Fibroblast of upper back skin (primary cell): Measurements from ENCODE around the gene MEF2A.
"Not testable (repeated sequence)": the region's sequence is repeated elsewhere in the genome, so short reads cannot be mapped to it uniquely, and the experiment has no call there.

Experiments used
- DNase-seq: peaks from one replicate; pipeline ENCODE4 v3.0.0-alpha.2; 2013

MEF2A gene

DNA sequence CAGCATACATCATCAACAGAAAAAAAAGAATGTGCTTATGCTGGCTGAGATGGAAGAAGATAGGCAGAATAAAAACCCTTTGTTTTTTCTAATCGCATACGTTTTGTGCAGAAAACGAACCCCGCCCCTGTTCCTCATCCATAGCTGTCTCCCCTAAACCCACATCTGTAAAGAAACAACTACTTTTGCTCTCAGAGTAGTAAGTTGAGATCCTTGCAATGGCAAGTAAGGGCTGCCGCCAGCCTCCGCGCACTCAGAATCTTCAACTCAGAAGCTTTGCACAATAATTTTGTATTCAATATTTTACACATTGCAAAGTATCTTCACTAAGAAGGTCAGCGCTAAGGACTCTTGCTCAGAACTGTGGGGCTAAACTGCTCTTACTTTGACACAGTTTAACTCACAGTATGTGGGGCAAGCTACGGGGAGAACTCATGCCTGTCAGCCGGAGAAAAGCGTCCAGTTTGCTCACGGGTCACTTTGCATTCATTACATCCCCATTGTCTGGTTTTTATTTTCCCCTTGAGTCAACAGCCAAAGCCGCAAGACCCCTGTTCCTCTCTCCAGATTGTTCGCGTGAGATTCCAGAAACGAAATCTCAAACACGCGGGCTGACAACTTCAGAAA lies 166.5 kb downstream of the MEF2A start:
- peak; percentile 9 for DNase-seq

- DNase-seq, result no peak
Measured at GRCh38 chr15:99732751-99733267, 167.0 kb downstream of the MEF2A start.

DNA sequence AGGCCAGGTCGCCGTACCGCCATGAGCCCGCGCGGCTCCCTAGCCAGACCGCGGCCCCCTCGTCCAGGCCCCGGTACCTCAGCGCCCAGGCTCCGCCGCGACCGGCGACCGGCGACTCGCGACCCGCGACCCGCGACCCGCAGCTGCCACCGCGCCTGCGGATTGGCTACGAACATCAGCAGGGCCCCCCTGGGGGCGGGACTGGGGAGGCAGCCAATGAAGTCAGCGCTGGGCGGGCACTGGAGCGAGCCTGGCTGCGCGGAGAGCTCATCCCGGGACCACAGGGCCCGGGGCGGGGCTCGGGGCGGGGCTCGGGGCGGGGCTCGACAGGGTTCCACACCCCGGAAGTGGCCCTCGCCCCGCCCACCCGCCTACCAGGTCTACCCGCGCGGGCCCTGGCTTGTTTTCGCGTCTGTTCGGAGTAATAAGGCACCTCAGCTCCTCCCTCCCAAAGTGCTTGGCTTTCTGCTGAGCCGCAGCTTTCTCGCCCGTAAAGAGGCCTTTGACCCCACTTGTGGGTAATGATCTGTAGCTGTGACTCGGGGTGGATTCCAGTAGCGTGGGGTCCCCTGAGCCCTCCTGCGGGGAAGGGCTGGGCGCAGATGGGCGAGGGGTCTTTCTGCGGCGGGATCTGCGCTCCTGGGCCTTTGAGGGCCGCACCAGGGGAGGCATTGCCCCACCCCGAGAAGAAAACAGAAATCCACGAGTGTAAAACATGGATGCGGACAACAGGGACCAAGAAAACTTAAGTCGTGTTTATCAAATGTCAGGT lies 167.7 kb downstream of the MEF2A start, which contains the start of gene LYSMD4:
Gene LYSMD4 (minus strand): TSS at position 170 of the 772 bp plus-strand sequence. CDS start 1,438 bp downstream, outside the sequence.
- DNase-seq, result peak; percentile 92

- not testable (repeated sequence) for DNase-seq
Measured at GRCh38 chr15:99734040-99734291, 168.2 kb downstream of the MEF2A start.

DNA sequence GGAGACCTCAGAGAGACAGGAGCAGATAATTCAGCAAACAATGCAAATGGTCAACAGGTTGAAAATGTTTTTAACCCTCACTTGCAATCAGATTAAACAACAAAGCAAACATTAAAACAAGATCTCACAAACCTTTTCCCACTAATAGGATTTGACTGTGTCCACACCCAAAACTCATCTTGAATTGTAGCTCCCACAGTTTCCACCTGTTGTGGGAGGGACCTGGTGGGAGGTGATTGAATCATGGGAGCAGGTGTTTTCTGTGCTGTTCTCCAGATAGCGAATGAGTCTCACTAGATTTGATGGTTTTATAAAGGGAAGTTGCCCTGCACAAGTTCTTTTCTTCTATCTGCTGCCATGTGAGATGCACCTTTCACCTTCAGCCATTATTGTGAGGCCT lies 168.8 kb downstream of the MEF2A start:
- DNase-seq, result no peak

DNA sequence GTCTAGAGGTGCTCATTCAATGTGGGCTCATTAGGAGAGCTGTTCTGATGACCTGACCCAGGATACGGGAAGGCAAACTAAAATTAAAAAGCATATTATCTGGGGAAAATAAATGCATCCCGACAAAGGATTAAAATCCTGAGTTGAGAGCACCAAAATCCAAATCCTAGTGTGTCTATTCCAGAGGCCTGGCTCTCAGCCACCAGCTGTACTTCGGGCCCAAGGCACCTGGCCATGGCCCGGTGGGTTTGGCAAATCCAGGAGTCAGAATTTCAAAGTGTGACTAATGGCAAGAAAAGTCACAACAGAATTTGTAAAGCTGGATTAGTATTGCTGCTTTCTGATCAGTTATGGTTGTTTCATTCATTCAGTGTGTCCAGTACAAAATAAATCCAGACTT lies 170.1 kb downstream of the MEF2A start:
- DNase-seq, result no peak

- no peak for DNase-seq
Measured at GRCh38 chr15:99736702-99737101, 170.9 kb downstream of the MEF2A start.

- no peak for DNase-seq
Measured at GRCh38 chr15:99738021-99738847, 172.4 kb downstream of the MEF2A start.

- no peak for DNase-seq
Measured at GRCh38 chr15:99741835-99742234, 176.1 kb downstream of the MEF2A start.

DNA sequence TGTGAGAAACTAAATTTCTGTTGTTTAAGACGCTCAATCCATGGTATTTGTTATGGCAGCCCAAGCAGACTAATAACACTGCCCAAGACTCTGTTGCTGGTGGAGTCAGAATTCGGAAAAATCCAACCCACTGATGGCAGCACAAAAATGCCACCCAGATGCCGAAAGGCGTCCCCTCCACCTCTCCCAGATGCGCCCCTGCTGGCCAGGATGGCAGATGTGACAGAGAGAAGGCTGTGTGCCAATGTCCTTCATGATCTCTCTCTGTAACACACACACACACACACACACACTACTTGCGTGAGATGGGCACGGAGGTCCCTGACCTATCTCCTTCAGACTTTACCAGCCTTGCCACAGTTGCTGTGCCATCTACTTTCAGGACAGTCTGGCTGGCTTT lies 178.4 kb downstream of the MEF2A start:
- no peak for DNase-seq

DNA sequence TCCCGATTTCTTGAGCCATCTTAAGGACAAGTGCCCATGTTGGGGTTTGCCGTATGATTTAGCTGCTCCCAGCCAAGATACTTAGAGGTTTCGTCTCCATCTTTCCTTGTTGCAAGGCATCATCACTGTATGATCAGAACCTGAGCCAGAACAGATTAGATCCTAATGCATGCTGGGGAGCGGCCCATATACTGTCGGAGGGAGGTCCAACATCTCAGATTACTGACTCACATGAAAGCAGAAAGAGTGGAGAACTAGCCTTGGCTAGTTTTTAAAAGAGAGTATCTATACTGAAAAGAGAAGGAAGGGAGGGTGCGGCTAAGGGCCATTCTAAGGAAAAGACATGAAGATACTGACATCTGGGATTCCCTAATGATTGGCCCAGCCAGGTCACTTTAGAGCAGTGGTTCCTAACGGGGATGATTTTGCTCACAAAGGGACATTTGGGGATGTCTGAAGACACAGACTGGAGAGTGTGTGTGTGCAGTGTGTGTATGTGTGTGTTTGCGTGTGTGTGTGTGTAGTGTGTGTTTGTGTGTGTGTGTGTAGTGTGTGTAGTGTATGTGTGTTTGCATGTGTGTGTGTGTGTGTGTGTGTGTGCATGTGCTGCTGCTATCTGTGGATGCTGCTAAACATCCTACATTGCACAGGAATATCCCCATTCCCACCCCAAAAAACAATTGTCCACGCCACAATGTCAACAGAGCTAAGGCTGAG lies 179.7 kb downstream of the MEF2A start:
- DNase-seq, result no peak

DNA sequence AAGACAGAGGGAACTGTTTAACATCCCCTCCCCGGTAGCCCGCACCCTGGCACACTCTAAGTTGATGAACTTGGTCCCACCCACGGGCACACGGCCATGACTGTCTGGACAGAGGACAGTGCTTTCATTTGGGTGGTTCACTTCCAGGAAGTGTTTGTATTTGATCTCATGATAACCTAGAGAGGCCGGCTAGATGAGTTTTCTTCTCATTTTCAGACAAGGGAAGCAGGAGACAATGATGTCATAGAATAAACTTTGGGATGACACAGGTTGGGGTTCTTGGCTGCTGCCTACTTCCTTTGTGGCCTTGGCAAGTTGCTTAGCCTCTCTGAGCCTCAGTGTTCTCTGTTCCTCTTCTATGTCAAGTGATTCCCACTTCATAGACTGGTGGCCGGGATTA lies 183.6 kb downstream of the MEF2A start:
- DNase-seq, result no peak

GRCh38 chr15:99750326-99750725 lies 184.5 kb downstream of the MEF2A start:
- DNase-seq, result not testable (repeated sequence)

DNA sequence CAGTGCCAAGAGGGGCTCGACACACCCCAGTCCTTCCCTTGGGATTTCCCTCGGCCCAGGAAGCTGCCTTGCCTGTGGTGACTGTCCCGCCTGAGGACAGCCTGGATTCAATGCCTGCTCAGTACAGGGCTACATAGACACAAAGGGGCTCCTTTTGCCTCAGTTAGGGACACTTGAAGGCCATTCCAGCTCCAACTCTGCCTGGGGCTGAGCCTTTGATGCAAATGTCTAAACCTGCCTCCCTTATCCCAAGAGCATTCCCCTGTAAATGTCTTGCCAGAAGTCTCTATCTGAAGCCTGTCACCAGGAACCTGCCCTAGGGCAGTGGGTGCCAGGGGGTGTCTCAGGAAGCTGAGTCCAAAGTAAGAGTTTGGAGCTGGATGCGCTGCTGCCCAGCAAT lies 186.8 kb downstream of the MEF2A start:
- DNase-seq, result no peak

DNA sequence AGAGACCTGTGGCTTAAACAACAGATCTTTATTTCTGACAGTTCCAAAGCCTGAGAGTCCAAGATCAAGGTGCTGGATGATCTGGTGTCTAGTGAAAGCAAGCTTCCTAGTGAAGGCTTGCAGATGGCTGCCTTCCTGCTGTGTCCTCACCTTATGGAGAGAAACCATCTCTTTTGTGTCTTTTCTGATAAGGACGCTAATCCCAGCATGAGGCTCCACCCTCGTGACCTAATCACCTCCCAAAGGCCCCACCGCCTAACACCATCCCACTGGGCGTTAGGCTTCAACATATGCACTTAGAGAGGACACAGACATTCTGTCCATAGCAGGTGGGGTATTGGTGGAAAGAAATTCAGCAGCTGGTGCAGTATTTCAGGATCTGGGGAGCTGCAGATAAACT lies 187.3 kb downstream of the MEF2A start:
- no peak for DNase-seq

DNA sequence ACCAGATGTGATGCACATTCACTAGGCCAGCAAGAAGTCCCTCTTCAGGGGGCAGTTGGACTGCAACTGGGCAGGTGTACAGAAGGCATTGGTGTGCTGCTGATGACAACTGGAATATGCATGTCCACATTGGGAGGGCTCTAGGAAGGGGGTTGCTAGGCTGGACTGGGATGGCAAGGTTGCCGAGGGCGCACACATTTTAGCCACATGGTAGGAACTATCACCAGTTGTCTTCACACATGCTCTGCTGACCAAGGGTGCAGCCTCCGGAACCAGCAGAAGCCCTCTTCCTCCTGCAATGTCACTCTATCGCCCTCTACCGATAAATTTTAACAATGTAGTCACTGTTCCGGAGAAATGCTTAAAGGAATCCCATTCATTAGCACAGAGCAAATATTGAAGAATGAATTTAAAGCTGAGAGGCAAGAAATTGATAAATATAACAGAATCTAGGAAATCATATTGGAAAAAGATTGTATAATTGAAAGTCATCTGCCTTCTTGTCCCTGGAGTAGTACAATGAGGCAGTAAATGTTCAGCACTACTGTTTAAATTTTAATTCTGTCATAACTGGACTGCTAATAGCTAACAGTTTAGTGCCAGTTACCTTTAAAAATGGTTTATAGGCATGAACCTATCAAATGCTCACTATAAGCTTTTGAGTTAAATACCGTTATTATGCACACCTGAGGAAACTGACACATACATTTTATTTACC lies 190.1 kb downstream of the MEF2A start:
- DNase-seq, result peak; percentile 69

GRCh38 chr15:99762288-99762687 lies 196.5 kb downstream of the MEF2A start:
- no peak for DNase-seq

GRCh38 chr15:99763827-99764226 lies 198.0 kb downstream of the MEF2A start:
- DNase-seq, result no peak

DNA sequence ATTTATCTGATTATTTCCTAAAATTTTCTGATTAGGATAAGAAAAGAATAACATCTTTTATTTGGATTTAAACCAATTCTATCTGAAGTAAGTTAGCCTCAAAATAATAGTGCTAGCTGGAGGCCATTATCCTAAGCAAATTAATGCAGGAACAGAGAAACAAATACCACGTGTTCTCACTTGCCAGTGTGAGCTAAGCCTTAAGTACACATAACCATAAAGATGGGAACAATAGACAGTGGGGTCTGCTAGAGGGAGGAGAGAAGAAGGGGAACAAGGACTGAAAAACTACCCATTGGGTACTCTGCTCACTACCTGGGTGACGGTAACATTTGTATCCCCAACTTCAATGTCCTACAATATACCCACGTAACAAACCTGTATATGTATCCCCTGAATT lies 198.7 kb downstream of the MEF2A start:
- no peak for DNase-seq
